ENCODE data around the gene ELOVL1. TPM values are rescaled to one million over a fixed set of nuclear protein-coding genes. Genes with fewer than 3 reads are reported as not detected.

ELOVL1 gene
- total RNA-seq, 2 donors from 2014 or later: 17.5 to 21.8 TPM

GRCh38 chr1:43348343-43348808 is 19.4 kb downstream of the ELOVL1 start:
- DNase-seq: peak in 1 of 4 donors; percentile 70
- H3K4me3 ChIP-seq: peak overlapping the region in 1 of 2 donors; percentile 37
- WGBS, 2 donors: 14 to 35% methylated on average over 2 to 22 of the region's 22 CpGs
- no peaks in the 10 kb centered on the region for H3K36me3 ChIP-seq (replicated peaks in 1 of 2; ENCODE audit: insufficient read depth in 1 of 2, low read depth in 2 of 2)
- no peaks in the 10 kb centered on the region for H3K27me3 ChIP-seq
- peak in 1 of 7 experiments; percentile 19 for TF ChIP-seq CTCF (IDR thresholded peaks at IDR 0.05)
- TF ChIP-seq POLR2A (IDR thresholded peaks at IDR 0.05): no peak
- H3K4me1 ChIP-seq: peaks cover 20% of the 10 kb centered on the region
- peak overlapping the region; percentile 96 to 99 (median 98) for H3K27ac ChIP-seq
- no peaks in the 10 kb centered on the region for H3K9me3 ChIP-seq
- ATAC-seq: peak; percentile 39
- intact Hi-C loops (cut with DNase I): no loop called here

- WGBS, 2 donors: 89 to 91% methylated on average over 5 of the region's 5 CpGs
- DNase-seq: no peak
- no peak for ATAC-seq
- no peaks in the 10 kb centered on the region for H3K27me3 ChIP-seq
- no peaks in the 10 kb centered on the region for H3K36me3 ChIP-seq (replicated peaks in 1 of 2; ENCODE audit: insufficient read depth in 1 of 2, low read depth in 2 of 2)
- H3K4me3 ChIP-seq: no peak overlapping the region
- TF ChIP-seq CTCF (IDR thresholded peaks at IDR 0.05) (no peak), POLR2A (IDR thresholded peaks at IDR 0.05) (no peak)
- peaks cover 20% of the 10 kb centered on the region for H3K4me1 ChIP-seq
- no peak overlapping the region for H3K27ac ChIP-seq
- intact Hi-C loops (cut with DNase I): no loop called here
- no peaks in the 10 kb centered on the region for H3K9me3 ChIP-seq
Measured at GRCh38 chr1:43346636-43347035, 21.2 kb downstream of the ELOVL1 start.

DNA sequence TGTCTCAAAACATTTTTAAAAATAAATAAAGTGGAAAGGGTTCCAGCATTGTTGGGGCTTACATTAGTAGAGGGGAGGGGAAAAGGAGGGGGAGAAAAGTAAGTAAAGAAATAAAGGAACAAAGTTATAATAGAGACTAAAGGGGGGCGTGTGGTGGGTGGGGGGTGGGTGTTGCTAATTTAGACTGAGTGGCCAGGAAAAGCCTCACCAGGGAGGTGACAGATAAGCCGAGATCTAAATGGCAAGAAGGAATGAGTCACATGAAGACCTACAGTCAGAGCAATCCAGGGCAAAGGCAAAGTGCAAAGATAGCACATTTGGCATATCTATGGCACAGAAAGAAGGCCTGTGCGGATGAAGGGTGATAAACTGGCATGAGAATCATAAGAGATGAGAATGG is 22.7 kb downstream of the ELOVL1 start:
- no peak for TF ChIP-seq CTCF (IDR thresholded peaks at IDR 0.05)
- TF ChIP-seq POLR2A (IDR thresholded peaks at IDR 0.05): no peak
- DNase-seq (no peak), ATAC-seq (no peak)
- WGBS, 2 donors: 29 to 37% methylated on average over 3 of the region's 3 CpGs
- H3K4me1 ChIP-seq: peaks cover 19% of the 10 kb centered on the region
- intact Hi-C loops (cut with DNase I): no loop called here
- no peaks in the 10 kb centered on the region for H3K9me3 ChIP-seq
- H3K27me3 ChIP-seq: no peaks in the 10 kb centered on the region
- no peaks in the 10 kb centered on the region for H3K36me3 ChIP-seq (replicated peaks in 1 of 2; ENCODE audit: insufficient read depth in 1 of 2, low read depth in 2 of 2)
- H3K4me3 ChIP-seq: no peak overlapping the region
- H3K27ac ChIP-seq: no peak overlapping the region

DNA sequence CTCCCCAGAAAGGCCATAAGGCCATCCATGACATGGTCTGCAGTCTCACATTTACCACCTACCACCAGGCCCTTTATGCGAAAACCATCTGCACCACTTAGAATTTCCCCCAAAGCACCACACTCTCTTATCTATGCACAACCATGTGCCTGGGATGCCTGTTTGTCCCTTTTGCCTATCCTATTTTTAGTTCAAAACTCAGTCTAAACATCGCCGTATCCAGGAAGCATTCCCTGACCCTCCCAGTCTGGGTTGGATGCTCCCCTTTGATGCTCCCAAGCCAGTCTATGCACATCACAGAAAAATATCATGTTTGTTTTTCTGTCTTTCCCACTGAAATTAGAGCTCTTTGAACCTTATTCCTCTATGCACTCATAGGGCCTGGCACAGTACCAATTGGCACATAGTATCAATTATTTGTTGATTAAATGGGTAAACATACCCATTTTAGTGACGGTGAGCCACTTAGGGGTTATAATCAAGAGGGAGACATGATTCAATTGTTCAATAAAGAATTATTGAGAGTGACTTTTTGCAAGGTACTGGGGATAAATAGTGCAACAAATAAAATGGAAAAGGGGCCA is 23.5 kb downstream of the ELOVL1 start:
- Histone ChIP-seq H3K27ac (no peak overlapping the region), H3K4me3 (no peak overlapping the region), H3K4me1 (peaks cover 12% of the 10 kb centered on the region), H3K9me3 (no peaks in the 10 kb centered on the region), H3K36me3 (replicated peaks in 1 of 2; ENCODE audit: insufficient read depth in 1 of 2, low read depth in 2 of 2) (no peaks in the 10 kb centered on the region), H3K27me3 (no peaks in the 10 kb centered on the region)
- intact Hi-C loops (cut with DNase I): no loop called here
- DNase-seq: no peak
- WGBS, 2 donors: 52 to 53% methylated on average over 4 of the region's 4 CpGs
- no peak for ATAC-seq
- TF ChIP-seq CTCF (IDR thresholded peaks at IDR 0.05) (no peak), POLR2A (IDR thresholded peaks at IDR 0.05) (no peak)

DNA sequence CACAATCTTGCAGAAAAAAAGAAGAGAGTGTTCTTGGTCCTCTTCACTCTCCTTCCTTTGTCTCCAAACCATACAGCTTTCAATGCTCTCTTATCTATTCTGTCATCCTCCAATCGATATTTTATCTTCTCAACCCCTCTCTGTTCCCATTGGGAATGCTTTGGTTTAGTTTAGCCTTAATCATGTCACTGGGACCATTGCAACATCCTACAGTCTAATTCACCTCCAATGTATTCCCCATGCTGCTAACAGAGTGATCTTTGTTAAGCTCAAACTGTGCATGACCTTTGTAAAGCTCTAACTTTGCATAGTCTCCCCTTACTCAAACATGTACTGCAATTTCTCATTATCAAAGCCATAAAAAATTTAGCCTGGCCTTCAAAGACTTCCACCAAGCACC is 27.3 kb downstream of the ELOVL1 start:
- Histone ChIP-seq H3K4me1 (peaks cover 4% of the 10 kb centered on the region), H3K27me3 (no peaks in the 10 kb centered on the region), H3K4me3 (no peak overlapping the region), H3K27ac (no peak overlapping the region), H3K36me3 (replicated peaks in 1 of 2; ENCODE audit: insufficient read depth in 1 of 2, low read depth in 2 of 2) (no peaks in the 10 kb centered on the region), H3K9me3 (no peaks in the 10 kb centered on the region)
- no peak for TF ChIP-seq CTCF (IDR thresholded peaks at IDR 0.05)
- no peak for TF ChIP-seq POLR2A (IDR thresholded peaks at IDR 0.05)
- no peak for DNase-seq
- ATAC-seq: no peak
- WGBS, 2 donors: 30 to 31% methylated on average over 1 of the region's 1 CpG
- intact Hi-C loops (cut with DNase I): no loop called here
